Stimulated activated CD4-positive, alpha-beta T cell treated with anti-CD3 and anti-CD28 coated beads, Interleukin-12 subunit alpha, Interleukin-12 subunit beta, amount 100 ng/mL, for 4 hours (primary cell): Measurements from ENCODE around the gene EIF5AL1.
"Not testable (repeated sequence)": the region's sequence is repeated elsewhere in the genome, so short reads cannot be mapped to it uniquely, and the experiment has no call there.

Experiments
- DNase-seq: peaks from one replicate; pipeline ENCODE4 v3.0.0-alpha.2; 2020

Gene EIF5AL1

DNA sequence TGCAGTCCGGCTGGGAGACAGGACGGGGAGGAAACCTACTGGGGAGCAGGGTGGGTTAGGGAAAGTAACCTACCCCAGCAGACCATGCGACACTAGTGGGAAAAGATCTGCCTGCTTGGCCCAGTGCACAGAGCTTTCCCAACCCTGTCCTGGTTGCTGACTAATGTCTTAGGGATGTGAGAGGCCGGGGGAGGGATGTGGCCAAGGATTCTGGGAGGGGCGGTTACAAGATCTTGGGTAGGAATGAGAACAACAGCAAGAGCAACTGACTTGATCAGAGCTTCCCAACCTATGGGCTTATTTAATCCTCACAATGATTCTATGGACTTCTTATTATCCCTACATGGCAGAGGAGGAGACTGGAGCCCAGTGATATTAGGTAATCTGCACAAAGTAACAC, 24.0 kb upstream of the EIF5AL1 start:
- DNase-seq: no peak

GRCh38 chr10:79488870-79489269, 23.5 kb upstream of the EIF5AL1 start:
- no peak for DNase-seq

GRCh38 chr10:79490400-79491142, 21.8 kb upstream of the EIF5AL1 start:
- no peak for DNase-seq

GRCh38 chr10:79491143-79491835, 21.0 kb upstream of the EIF5AL1 start:
- no peak for DNase-seq

GRCh38 chr10:79492256-79492655, 20.1 kb upstream of the EIF5AL1 start:
- no peak for DNase-seq

DNA sequence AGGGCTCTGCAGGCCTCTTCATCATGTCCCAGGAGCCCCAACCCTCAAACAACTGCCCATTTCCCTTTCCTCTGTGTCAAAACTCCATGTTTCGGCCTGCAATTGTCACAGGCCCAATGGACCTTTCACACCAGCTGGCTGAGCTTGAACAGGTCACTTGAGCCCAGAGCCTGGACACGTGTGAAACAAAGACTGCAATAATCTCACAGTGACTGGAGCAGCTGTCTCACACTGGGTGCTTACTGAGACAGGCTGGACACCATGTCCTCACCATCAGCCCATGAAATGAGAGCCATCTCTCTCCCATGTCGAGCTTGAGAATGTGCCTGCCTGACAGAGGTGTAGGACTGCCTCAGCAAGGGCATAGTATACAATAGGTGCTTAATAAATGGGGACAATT, 19.5 kb upstream of the EIF5AL1 start:
- no peak for DNase-seq

GRCh38 chr10:79493806-79494205, 18.5 kb upstream of the EIF5AL1 start:
- no peak for DNase-seq

DNA sequence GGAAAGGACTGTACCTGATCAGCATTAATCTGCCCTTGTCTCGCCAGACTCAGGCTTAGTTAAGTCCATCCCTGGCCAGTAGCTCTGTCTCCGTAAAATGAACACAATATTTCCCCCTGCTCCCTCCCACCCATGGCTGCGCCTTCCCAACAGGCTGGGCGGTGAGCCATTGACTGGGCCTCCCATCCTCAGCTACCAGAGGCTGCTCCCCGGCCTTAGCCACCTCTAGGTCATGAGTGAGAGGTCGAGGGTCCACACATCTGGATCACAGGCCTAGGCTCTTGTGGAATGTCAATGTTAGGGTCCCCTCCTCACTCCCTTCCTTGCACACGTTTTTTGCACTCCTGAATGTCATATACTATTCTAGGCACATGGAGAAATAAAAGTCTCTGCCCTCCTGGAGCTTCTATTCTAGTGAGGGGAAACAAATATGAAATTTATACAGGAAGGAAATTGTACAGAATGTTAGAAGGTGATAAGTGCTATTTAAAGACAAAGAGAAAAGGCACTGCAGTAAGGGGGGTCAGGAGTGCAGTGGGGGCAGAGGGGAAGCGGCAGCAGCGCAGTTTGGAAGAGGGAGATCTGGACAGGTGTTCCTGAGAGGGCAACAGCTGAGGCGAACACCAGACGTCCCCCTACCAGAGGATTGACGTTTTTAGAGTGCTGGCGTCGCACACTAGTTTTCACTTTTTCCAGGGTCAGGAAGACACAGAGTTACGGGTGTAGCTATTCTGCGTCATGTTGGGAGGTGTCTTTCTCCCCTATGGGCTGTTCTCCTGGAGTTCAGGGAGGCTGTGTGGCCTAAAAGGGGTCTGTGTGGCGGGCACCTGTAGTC, 17.2 kb upstream of the EIF5AL1 start:
- DNase-seq: no peak

DNA sequence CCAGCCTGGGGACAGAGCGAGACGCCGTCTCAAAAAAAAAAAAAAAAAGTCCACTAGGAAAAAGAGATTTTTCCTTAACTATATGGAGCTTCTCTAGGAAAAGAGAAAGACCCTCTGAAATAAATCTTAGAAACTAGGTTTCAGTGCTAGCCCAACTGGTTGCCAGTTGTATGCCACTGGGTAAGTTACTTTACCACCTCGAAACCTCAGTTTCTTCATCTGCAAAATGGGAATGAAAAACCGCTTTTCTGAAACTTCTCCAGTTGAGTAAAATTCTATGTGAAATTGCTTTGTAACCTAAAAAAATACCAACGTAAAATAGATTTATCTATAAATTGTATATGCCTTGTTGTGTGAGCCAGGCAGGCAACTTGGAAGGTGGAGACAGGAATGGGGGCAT, 16.5 kb upstream of the EIF5AL1 start:
- no peak for DNase-seq

GRCh38 chr10:79496896-79497295, 15.4 kb upstream of the EIF5AL1 start:
- DNase-seq: no peak

DNA sequence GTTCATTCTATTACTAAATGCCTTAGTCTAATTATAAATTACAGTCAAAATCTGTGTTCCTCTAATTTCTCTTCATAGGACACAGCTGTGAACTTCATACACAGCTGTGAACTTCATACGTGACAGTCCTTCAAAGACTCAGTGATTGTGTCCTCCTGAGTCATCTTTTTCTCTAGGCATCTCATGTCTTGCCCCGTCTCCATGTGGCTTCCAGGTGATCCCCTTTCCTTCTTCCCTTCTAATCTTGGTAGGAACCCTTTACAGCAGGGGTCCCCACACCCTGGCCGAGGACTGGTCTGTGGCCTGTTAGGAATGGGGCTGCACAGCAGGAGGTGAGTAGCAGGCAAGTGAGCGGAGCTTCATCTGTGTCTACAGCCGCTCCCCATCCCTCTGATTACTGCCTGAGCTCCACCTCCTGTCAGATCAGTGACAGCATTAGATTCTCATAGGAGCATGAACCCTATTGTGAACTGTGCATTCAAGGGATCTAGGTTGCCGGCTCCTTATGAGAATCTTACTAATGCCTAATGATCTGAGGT, 14.0 kb upstream of the EIF5AL1 start:
- no peak for DNase-seq

DNA sequence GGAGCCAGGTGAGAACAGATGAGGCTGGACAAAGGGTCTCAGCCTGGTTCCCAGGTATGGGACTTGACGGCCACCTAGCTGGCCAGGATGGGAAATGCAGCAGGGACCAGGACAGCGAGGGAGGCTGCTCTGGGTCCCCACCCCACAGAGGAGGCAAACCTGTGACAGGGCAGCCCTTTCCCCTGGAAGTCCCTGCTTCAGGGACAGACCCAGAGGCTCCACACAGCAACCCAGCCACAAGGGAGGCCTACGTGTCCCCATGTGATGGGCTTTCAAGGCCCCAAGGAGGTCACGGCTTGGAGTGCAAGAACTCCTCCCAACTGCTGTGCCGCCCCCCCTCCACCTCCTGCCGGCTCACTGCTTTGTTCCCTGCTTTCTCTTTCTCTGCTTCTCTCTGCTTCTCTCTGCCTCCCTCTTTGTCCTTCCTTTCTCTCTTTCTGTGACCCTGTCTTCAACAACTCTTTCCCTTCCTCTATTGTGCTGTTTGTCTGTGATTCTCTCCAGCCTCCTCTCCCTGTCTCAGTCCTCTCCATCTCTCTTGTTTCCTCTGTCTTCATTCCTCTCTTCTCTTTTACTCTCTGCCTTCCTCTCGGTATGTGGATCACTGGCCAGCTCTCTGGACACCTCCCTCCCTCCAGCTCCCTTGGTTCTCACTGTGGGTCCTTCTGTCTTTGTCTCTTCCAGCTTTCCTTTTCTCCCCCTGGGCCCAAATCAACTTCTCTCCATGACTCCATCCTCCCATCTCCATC, 9.6 kb upstream of the EIF5AL1 start:
- DNase-seq: no peak

- not testable (repeated sequence) for DNase-seq
Measured at GRCh38 chr10:79503787-79504186, 8.5 kb upstream of the EIF5AL1 start.

DNA sequence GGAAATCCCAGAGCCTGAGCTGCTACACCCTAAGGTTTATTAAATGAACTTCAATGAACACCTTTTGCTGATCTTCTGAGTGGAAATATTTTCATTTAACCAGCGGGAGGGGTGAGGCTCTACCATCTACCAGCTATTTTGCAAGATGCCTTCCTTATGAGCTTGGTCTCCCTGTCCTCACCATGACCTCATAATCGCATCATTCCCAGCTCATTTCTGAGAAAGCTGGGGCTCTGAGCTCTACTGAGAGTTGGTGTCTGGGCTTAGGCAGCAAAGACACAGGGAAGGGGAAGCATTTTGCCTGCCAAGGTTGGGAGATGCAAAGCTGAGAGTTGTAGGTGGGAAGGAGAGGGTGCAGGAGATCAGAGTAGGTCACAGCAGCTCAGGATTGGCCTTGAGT, 7.8 kb upstream of the EIF5AL1 start:
- DNase-seq: not testable (repeated sequence)

DNA sequence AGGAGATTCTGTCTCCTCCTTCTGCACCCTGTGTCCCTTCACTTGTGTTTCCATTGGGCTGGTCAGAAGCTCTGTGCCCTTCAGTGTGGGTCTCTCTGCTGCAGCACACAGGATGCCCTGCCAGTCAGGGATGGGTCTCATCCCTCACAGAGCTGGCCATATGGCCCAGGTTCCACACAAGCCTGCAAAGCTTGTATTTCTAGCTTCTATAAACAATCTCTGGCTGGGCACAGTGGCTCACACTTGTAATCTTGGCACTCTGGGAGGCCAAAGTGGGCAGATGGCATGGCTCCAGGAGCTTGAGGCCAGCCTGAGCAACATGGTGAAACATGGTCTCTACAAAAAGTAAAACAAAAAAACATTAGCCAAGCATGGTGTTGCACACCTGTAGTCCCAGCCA, 7.0 kb upstream of the EIF5AL1 start:
- DNase-seq: not testable (repeated sequence)

DNA sequence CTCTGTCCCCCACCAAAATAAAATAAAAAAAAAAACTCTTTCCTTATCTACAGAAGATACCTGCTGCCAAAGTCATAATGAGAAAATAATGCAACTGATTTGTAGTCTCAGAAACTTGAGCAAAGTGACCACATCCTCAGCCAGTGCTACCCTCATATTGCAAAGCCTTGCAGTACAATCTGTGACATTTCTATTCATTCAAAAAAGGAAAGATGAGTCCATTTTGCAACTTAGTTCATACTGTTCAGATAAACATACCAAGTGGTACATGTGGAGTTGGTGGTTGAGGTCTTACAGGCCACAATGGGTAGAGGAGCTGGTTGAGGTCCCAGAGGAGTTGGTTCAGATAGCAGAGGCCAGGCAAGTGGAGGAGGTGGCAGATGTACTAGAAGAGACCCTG, 6.5 kb upstream of the EIF5AL1 start:
- DNase-seq: no peak

- no peak for DNase-seq
Measured at GRCh38 chr10:79507440-79508167, 4.7 kb upstream of the EIF5AL1 start.

DNA sequence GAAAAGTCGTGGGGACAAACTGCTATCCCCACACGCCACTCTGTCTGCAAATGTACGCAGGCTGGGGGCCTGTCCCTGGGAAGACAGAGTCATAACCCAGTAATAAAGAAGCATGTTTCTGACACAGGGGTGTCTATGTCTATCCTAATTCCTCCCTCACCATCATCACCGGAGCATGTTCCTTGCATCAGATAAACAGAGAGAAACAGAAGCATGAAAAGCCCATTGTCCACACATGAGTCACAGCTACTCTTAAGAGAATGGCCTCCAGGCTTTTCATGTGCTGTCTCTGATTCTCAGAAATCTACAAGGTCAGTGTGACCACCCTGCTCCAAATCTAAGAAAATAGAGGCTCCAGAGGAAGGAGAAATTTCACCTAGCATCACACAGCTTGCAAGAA, 4.1 kb upstream of the EIF5AL1 start:
- not testable (repeated sequence) for DNase-seq

DNA sequence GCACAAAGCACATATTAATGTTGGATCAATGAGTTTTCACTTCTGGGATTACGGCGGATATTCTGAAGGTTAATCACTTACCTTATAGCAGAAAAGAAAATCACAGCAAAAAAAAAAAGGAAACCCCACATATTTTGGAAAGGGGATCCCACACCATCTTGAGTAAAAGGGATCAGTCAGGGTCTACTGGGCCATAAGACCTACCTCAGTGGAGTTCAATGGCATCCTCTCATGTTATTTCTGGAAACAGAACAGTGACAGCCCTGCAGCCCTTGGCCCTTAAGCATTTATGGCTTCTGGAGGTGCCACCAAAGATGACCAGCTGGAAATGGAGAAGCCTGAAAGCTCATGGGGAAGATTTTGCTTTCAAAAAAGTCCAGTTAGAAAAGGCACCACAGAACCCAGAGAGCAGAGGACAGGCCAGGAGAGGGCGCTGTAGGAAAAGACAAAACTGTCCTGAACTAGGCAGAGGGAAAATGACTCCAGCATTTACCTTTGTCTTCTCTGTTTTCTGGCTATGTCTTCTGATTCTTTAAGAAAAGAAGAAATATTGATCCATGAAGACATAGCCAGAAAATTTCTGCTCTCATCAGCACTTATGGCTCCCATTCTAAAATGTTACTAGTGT, 2.9 kb upstream of the EIF5AL1 start:
- DNase-seq: not testable (repeated sequence)

DNA sequence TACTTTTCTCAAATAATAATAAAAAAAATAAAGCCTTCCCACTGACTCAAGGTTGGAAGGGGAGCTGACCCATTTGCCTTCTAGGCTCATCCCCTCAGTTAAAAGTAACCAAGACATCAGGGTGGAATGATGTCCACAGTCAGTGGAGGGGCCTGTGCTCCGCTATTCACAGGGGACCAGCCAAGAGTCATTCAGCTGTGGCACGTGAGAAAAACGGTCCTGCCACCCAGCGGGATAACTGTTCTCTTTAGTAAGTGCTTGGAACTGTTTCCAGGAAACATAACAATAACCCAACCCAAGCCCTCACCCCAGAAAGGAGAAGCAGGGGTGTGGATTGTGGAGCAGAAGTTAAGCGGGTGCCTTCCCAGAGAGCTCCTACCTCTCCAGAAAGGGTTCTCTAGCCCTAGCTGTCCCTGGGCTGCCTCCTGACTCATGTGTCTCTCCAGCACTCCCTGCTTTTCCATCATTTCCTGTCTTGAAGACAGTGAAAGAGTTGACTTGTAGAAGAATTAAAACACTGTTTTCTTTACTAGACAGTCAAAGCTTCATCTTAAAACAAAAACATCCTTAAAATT, 2.3 kb upstream of the EIF5AL1 start:
- DNase-seq: not testable (repeated sequence)
